ENCODE measurements around the gene PLEKHS1.

GRCh38 chr10:113712755-113713639 lies 38.5 kb upstream of the PLEKHS1 start:
- TF ChIP-seq CTCF (IDR thresholded peaks at IDR 0.05) (no peak), POLR2A (IDR thresholded peaks at IDR 0.05) (no peak)

Data from prostate gland (tissue), 2 donors.